WTC11 (cell line): ENCODE results near the gene DUT. TPM values are rescaled to one million over a fixed set of nuclear protein-coding genes. Genes with fewer than 3 reads are reported as not detected.

Experiments used
- ATAC-seq: fragments of 200-7000 bp; cut with Tn5 transposase; 2 replicates; pipeline ENCODE4 v1.10.0; 2021; ENCODE audit warnings: mild to moderate bottlenecking, moderate library complexity
- CTCF ChIA-PET: fragments of 300-600 bp; sonication (Branson Sonifier 250); formaldehyde crosslinking; loops from one replicate; lab custom pipeline; 2021; ENCODE audit warnings: antibody characterized with exemption; lab: Charles Lee
- POLR2A ChIA-PET: fragments of 350-600 bp; sonication (Branson Sonifier 250); formaldehyde crosslinking; loops from one replicate; lab custom pipeline; 2021; ENCODE audit warnings: antibody characterized with exemption; lab: Charles Lee
- DNase-seq: peaks from one replicate; pipeline ENCODE4 v3.0.0; 2021; ENCODE audit warnings: low spot score
- H3K27ac Mint-ChIP-seq: 2 replicates; pipeline ENCODE4 v1.8.0; 2021; ENCODE audit warnings: mixed read lengths
- H3K27me3 Mint-ChIP-seq: 2 replicates; pipeline ENCODE4 v1.8.0; 2021; ENCODE audit warnings: low read depth, mild to moderate bottlenecking, moderate library complexity, mixed read lengths
- H3K36me3 Mint-ChIP-seq: 2 replicates; pipeline ENCODE4 v1.8.0; 2021; ENCODE audit warnings: mixed read lengths
- H3K4me1 Mint-ChIP-seq: 2 replicates; pipeline ENCODE4 v1.8.0; 2022; ENCODE audit warnings: mixed read lengths
- H3K4me3 Mint-ChIP-seq: 2 replicates; pipeline ENCODE4 v1.8.0; 2021; ENCODE audit warnings: mild to moderate bottlenecking, moderate library complexity, mixed read lengths
- H3K9me3 Mint-ChIP-seq: 2 replicates; pipeline ENCODE4 v1.8.0; 2021; ENCODE audit warnings: mixed read lengths
- ARID4B ChIP-seq: sonication (generic); formaldehyde crosslinking; IDR thresholded peaks from 2 replicates; pipeline ENCODE4 v1.8.0; 2023; ENCODE audit warnings: missing genetic modification reagents, mild to moderate bottlenecking, borderline replicate concordance
- CTCF ChIP-seq: fragments of 200-600 bp; IDR thresholded peaks from 2 replicates; pipeline ENCODE4 v1.8.0; 2022; ENCODE audit warnings: antibody characterized with exemption
- ELF4 ChIP-seq: sonication (generic); formaldehyde crosslinking; IDR thresholded peaks from 2 replicates; pipeline ENCODE4 v1.8.1; 2022; ENCODE audit warnings: low read depth, mild to moderate bottlenecking, moderate library complexity, missing genetic modification reagents
- EMX1 ChIP-seq: fragments of 250-450 bp; sonication (Bioruptor Pico); IDR thresholded peaks from 2 replicates; pipeline ENCODE4 v1.8.0; 2021; ENCODE audit warnings: mild to moderate bottlenecking
- HMGA2 ChIP-seq: fragments of 250-450 bp; sonication (Bioruptor Pico); IDR thresholded peaks from 2 replicates; pipeline ENCODE4 v1.4.0; 2021; ENCODE audit warnings: mild to moderate bottlenecking, moderate library complexity
- IRF1 ChIP-seq: sonication (generic); formaldehyde crosslinking; IDR thresholded peaks from 2 replicates; pipeline ENCODE4 v1.8.0; 2023; ENCODE audit warnings: missing genetic modification reagents
- JUN ChIP-seq: sonication (generic); formaldehyde crosslinking; IDR thresholded peaks from 2 replicates; pipeline ENCODE4 v1.8.0; 2023; ENCODE audit warnings: mild to moderate bottlenecking, missing genetic modification reagents
- NR2C2 ChIP-seq: sonication (generic); formaldehyde crosslinking; IDR thresholded peaks from 2 replicates; pipeline ENCODE4 v1.8.0; 2022; ENCODE audit warnings: mild to moderate bottlenecking, missing genetic modification reagents
- NR3C1 ChIP-seq: sonication (generic); formaldehyde crosslinking; conservative IDR thresholded peaks from 2 replicates; pipeline ENCODE4 v1.8.1; 2023; ENCODE audit warnings: low read depth, mild to moderate bottlenecking, missing genetic modification reagents
- PREB ChIP-seq: sonication (generic); formaldehyde crosslinking; IDR thresholded peaks from 2 replicates; pipeline ENCODE4 v1.8.1; 2022; ENCODE audit warnings: mild to moderate bottlenecking, missing genetic modification reagents, moderate library complexity, borderline replicate concordance
- TCF7 ChIP-seq: sonication (generic); formaldehyde crosslinking; IDR thresholded peaks from 2 replicates; pipeline ENCODE4 v1.8.0; 2022; ENCODE audit warnings: mild to moderate bottlenecking, low read depth, missing genetic modification reagents, moderate library complexity
- ZBTB21 ChIP-seq: sonication (generic); formaldehyde crosslinking; IDR thresholded peaks from 2 replicates; pipeline ENCODE4 v1.8.1; 2023; ENCODE audit warnings: mild to moderate bottlenecking, missing genetic modification reagents, borderline replicate concordance
- ZMAT4 ChIP-seq: fragments of 250-450 bp; sonication (Bioruptor Pico); IDR thresholded peaks from 2 replicates; pipeline ENCODE4 v1.9.0; 2021; ENCODE audit warnings: mild to moderate bottlenecking
- ZNF281 ChIP-seq: sonication (generic); formaldehyde crosslinking; IDR thresholded peaks from 2 replicates; pipeline ENCODE4 v1.8.0; 2023; ENCODE audit warnings: mild to moderate bottlenecking, missing genetic modification reagents
- ZSCAN18 ChIP-seq: fragments of 250-450 bp; sonication (Bioruptor Pico); IDR thresholded peaks from 2 replicates; pipeline ENCODE4 v2.1.2; 2022; ENCODE audit warnings: mild to moderate bottlenecking, moderate library complexity
- total RNA-seq: library from RNA; stranded (reverse); gene quantifications from 3 replicates; pipeline ENCODE4 v1.2.3, GENCODE V29; 2021

DUT gene
- total RNA-seq, 1 experiment from 2014 or later, result 204 TPM

- peaks cover 55% of the 10 kb centered on the region for H3K36me3 Mint-ChIP-seq
- no peak overlapping the region for H3K4me3 Mint-ChIP-seq
- ChIA-PET POLR2A (no interaction called here), CTCF (interaction anchor here (0.5 to 3.3 kb wide), 31 partner anchors 11 to 461 kb away, joined by 3 to 38 read pairs (median 4); partner anchors contain the start of genes FBN1, MYEF2 and SLC24A5)
- no peaks in the 10 kb centered on the region for H3K27me3 Mint-ChIP-seq
- DNase-seq, result peak; percentile 40
- no peak overlapping the region for H3K27ac Mint-ChIP-seq
- ATAC-seq, result peak; percentile 81
- H3K9me3 Mint-ChIP-seq, result no peaks in the 10 kb centered on the region
- peaks cover 35% of the 10 kb centered on the region for H3K4me1 Mint-ChIP-seq
- TF ChIP-seq CTCF (peak; percentile 28), JUN (no peak)
Observed at GRCh38 chr15:48336940-48337339, 5.7 kb downstream of the DUT start.

GRCh38 chr15:48337607-48338006 lies 6.4 kb downstream of the DUT start:
- Mint-ChIP-seq H3K27me3 (no peaks in the 10 kb centered on the region), H3K4me1 (peaks cover 32% of the 10 kb centered on the region), H3K36me3 (peaks cover 59% of the 10 kb centered on the region)
- CTCF ChIA-PET, result interaction anchor here (0.5 to 3.3 kb wide), 25 partner anchors 11 to 461 kb away, joined by 3 to 38 read pairs (median 4); partner anchors contain the start of genes FBN1, MYEF2 and SLC24A5
- POLR2A ChIA-PET, result no interaction called here
- TF ChIP-seq NR2C2 (CRISPR knock-in tag) (no peak), ARID4B (CRISPR knock-in tag) (no peak), EMX1 (CRISPR knock-in tag) (no peak), IRF1 (CRISPR knock-in tag) (no peak), NR3C1 (CRISPR knock-in tag) (no peak), ZBTB21 (CRISPR knock-in tag) (no peak), ZSCAN18 (CRISPR knock-in tag) (no peak), PREB (CRISPR knock-in tag) (no peak), TCF7 (CRISPR knock-in tag) (no peak), ZMAT4 (CRISPR knock-in tag) (no peak), HMGA2 (CRISPR knock-in tag) (no peak), ZNF281 (CRISPR knock-in tag) (no peak), ELF4 (CRISPR knock-in tag) (no peak)
- TF ChIP-seq, all 79 proteins: peak for 0
- no peak for DNase-seq
- H3K9me3 Mint-ChIP-seq, result no peaks in the 10 kb centered on the region
- no peak overlapping the region for H3K27ac Mint-ChIP-seq
- no peak overlapping the region for H3K4me3 Mint-ChIP-seq
- ATAC-seq, result no peak
